Omental fat pad (tissue), 4 donors: Measurements from ENCODE around the gene LBH. TPM values are rescaled to one million over a fixed set of nuclear protein-coding genes. Genes with fewer than 3 reads are reported as not detected.

Source experiments
- ATAC-seq: fragments of 150-250 bp; one replicate; pipeline ENCODE4 v1.9.1; 2016; ENCODE audit warnings: mild to moderate bottlenecking, moderate library complexity; ENCODE audit not compliant: low FRiP score
- DNase-seq: peaks from one replicate; pipeline ENCODE4 v3.0.0-alpha.2; 2019; ENCODE audit warnings: low spot score
- CTCF ChIP-seq, 3 donors: fragments of 450-650 bp; IDR thresholded peaks; one replicate each; pipeline ENCODE4 v1.5.1; 2016 to 2017; ENCODE audit warnings: antibody characterized with exemption in 3 of 3, mild to moderate bottlenecking in 3 of 3, moderate library complexity in 2 of 3
- total RNA-seq, 4 donors: library from RNA; depleted of rRNA; stranded (reverse); fragments of >200 nt; gene quantifications; one replicate each; pipeline ENCODE4 v1.1.0, GENCODE V29; 2016

The LBH gene
- total RNA-seq, 4 donors from 2014 or later, result 14.4 to 20.6 (median 19.4) TPM

DNA sequence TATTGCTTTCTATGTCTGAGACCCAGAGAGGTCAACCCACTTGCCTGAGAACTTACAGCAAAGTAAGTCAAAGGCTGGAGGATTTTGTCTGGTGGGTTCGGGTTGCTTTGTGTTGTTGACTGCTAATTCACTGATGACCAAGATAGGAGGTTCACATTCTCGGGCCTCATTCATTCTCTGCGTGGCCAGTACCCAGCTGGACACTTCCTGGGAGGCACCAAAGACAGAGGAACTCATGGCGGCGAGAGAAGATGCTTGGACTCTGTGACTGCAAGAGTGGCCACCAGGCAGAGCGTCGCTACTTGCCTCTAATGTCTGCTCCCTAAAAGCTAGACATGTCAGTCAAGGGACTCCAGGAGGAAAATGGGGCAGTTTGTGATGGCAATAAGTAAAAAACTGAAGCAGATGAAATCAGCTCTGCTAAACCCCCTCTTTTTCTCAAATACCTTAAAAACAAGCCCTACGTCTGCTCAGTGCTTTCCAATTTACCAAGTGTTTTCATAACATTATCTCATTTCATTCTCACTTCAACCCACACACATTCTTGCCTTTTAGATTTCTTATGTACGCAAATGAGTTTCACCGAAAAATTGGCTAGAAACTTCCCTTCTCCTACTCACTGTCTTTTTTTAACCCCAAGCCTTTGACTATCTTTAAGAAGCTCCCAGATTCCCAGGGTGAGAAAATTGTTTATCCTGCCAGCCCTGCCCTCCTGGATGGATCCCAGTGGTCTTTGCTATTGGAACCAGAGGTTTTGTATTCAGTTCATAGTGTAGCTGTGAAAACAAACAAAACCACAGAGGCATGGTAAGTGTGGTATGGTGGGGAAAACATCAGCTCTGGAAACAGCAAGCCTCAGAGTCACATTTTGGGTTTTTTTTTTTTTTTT, 4.9 kb upstream of the LBH start:
- DNase-seq (no peak), ATAC-seq (no peak)
- TF ChIP-seq CTCF (IDR thresholded peaks at IDR 0.05), result no peak

GRCh38 chr2:30229596-30229995, 1.7 kb upstream of the LBH start:
- ATAC-seq (no peak), DNase-seq (no peak)
- no peak for TF ChIP-seq CTCF (IDR thresholded peaks at IDR 0.05)

DNA sequence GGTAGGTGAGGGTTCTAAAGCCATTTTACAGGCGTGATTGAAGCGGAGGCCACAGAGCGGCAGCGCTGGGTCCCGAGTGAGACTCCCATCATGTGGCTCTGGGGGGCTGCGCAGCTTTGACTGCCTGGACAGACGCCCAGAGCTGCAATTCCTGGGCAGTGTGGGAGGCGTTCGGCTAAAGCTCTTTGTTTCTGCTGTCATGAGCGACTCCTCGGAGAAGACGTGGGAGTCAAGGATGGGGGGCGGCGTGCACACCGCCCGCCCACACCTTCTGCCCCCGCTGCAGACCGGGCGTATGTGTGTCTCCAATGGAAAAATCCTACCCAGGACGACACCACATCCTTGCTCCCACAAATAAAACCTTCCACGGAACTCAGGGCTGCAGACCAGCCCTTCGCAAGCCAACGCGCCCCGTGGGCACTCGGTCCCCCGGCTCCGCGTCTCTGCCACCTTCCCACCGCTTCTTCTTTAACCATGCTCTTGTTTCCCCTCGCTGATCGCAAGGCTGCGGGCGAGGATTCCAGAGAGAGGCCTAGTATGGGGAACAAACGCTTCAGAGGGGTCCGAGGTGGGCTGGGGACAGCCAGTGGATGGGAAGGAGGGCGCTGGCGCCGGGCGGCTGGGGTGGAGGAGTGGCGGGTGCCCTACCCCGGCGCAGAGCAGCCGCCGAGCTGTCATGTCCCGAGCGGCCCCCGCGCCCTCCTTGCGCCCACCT, 680 bp upstream of the LBH start:
- no peak for TF ChIP-seq CTCF (IDR thresholded peaks at IDR 0.05)
- DNase-seq, result no peak
- ATAC-seq, result peak; percentile 5

GRCh38 chr2:30231996-30232800, 864 bp downstream of the LBH start:
- no peak for DNase-seq
- TF ChIP-seq CTCF (IDR thresholded peaks at IDR 0.05), result no peak
- ATAC-seq, result peak; percentile 19

DNA sequence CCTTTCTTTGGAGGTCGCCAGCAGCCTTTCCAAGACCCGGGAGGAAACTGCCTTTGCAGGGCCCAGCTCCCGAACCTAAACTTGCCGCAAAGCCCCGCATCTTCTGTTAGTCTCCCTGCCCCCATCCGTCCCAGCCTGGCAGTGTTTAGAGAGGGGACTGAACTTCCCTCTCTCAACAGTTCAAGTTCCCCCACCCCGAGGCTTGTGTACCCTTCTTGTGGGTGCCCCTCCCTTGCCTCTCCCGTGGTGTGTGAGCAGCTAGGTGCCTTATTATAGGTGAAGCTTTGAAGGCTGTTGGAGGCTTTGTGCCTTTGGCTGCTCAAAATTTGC, 1.4 kb downstream of the LBH start:
- TF ChIP-seq CTCF (IDR thresholded peaks at IDR 0.05), result no peak
- no peak for DNase-seq
- no peak for ATAC-seq

- TF ChIP-seq CTCF (IDR thresholded peaks at IDR 0.05), result no peak
- ATAC-seq, result no peak
- DNase-seq, result no peak
Measured at GRCh38 chr2:30233271-30234009, 2.1 kb downstream of the LBH start.
